ENCODE measurements around the gene SPRY1.

The SPRY1 gene

DNA sequence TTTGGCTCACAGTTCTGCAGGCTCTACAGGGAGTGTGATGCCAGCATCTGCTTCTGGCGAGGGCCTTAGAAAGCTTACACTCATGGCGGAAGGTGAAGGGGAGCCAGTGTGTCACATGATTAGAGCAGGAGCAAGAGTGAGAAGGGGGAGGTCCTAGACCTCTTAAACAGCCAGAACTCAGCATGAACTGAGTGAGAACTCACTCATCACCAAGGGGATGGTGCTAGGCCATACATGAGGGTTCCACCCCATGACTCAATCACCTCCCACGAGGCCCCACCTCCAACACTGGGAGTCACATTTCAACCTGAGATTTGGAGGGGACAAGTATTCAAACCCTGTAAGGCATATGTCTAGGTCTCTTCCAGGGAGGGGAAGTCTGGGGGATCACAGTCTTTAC, 33.4 kb downstream of the SPRY1 start:
- no peak overlapping the region for H3K9ac ChIP-seq (ENCODE audit: low read length)
- no peak overlapping the region for H4K5ac ChIP-seq (ENCODE audit: low read length)
- no peak overlapping the region for H3K4me2 ChIP-seq (ENCODE audit: low read length)
- no peak overlapping the region for H2AK5ac ChIP-seq (ENCODE audit: low read length)
- H3K56ac ChIP-seq (ENCODE audit: low read length) = no peak overlapping the region
- H2BK120ac ChIP-seq (ENCODE audit: low read depth, low read length) = no peak overlapping the region
- no peak overlapping the region for H2BK5ac ChIP-seq (ENCODE audit: low read length)
- no peaks in the 10 kb centered on the region for H3K27me3 ChIP-seq (ENCODE audit: insufficient read depth, low read length, poor library complexity)
- DNase-seq = no peak
- H3K27ac ChIP-seq (ENCODE audit: low read depth, low read length) = no peak overlapping the region
- no peaks in the 10 kb centered on the region for H3K79me1 ChIP-seq (ENCODE audit: low read length)
- no peak overlapping the region for H3K18ac ChIP-seq (ENCODE audit: low read length)
- H3K36me3 ChIP-seq (ENCODE audit: control insufficient read depth, insufficient read depth, low read length) = no peaks in the 10 kb centered on the region
- no peak overlapping the region for H2BK15ac ChIP-seq (replicated peaks; ENCODE audit: low read depth)
- no peak overlapping the region for H3K23ac ChIP-seq (ENCODE audit: low read length)
- no peak overlapping the region for H3K4ac ChIP-seq (ENCODE audit: low read depth, low read length)
- H3K4me1 ChIP-seq (ENCODE audit: control insufficient read depth, low read depth, low read length) = no peaks in the 10 kb centered on the region
- WGBS (ENCODE audit: extremely low coverage, insufficient coverage, low lambda C conversion rate) = no CpG with 5 or more reads among the region's 3 CpGs
- no peaks in the 10 kb centered on the region for H3K79me2 ChIP-seq (ENCODE audit: control insufficient read depth, insufficient read depth, low read length)
- no peak overlapping the region for H4K8ac ChIP-seq (ENCODE audit: low read depth, low read length)
- no peak overlapping the region for H3K4me3 ChIP-seq (ENCODE audit: low read length)

DNA sequence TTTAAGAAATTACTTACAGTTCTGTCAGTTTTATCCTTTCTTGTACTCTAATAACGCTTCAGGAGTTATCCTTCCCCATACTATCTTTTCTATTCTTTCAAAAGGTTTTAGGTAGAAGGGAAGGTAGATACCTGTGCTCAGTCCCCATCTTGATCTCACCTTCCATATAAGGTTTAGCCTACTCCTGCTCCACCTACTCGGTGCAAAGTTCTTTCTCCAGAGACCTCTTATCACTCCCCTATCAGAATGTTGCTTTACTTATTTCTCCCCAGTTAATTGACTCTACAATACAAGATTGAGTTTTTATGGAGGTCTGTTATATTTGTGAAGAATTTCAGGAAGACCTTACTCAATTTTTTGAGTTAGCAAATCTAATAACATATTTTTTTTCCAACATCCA, 33.9 kb downstream of the SPRY1 start:
- Histone ChIP-seq H3K27ac (ENCODE audit: low read depth, low read length) (no peak overlapping the region), H3K79me2 (ENCODE audit: control insufficient read depth, insufficient read depth, low read length) (no peaks in the 10 kb centered on the region), H2AK5ac (ENCODE audit: low read length) (no peak overlapping the region), H2BK15ac (replicated peaks; ENCODE audit: low read depth) (no peak overlapping the region), H3K56ac (ENCODE audit: low read length) (no peak overlapping the region), H2BK5ac (ENCODE audit: low read length) (no peak overlapping the region), H3K4me1 (ENCODE audit: control insufficient read depth, low read depth, low read length) (no peaks in the 10 kb centered on the region), H4K8ac (ENCODE audit: low read depth, low read length) (no peak overlapping the region), H4K5ac (ENCODE audit: low read length) (no peak overlapping the region), H3K9ac (ENCODE audit: low read length) (no peak overlapping the region), H3K27me3 (ENCODE audit: insufficient read depth, low read length, poor library complexity) (no peaks in the 10 kb centered on the region), H2BK120ac (ENCODE audit: low read depth, low read length) (no peak overlapping the region), H3K79me1 (ENCODE audit: low read length) (no peaks in the 10 kb centered on the region), H3K23ac (ENCODE audit: low read length) (no peak overlapping the region), H3K18ac (ENCODE audit: low read length) (no peak overlapping the region), H3K36me3 (ENCODE audit: control insufficient read depth, insufficient read depth, low read length) (no peaks in the 10 kb centered on the region), H3K4ac (ENCODE audit: low read depth, low read length) (no peak overlapping the region), H3K4me2 (ENCODE audit: low read length) (no peak overlapping the region), H3K4me3 (ENCODE audit: low read length) (no peak overlapping the region)
- no peak for DNase-seq
- no CpG with 5 or more reads among the region's 2 CpGs for WGBS (ENCODE audit: extremely low coverage, insufficient coverage, low lambda C conversion rate)

DNA sequence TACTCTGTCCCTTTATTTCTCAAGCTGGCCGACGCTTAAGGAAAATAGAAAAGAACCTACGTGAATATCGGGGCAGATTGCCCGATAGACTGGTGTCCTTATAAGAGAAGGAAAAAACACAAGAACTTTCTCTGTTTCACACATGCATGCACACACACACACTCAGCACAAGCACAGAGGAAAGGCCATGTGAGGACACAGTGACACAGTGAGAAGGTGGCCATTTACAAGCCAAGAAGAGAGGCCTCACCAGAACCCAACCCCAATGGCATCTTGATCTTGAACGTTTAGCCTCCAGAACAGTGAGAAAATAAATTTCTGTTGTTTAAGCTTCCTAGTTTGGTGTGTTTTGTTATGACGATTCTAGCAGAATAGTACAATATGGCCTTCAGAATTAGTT, 37.0 kb downstream of the SPRY1 start:
- Histone ChIP-seq H2BK120ac (ENCODE audit: low read depth, low read length) (no peak overlapping the region), H2BK15ac (replicated peaks; ENCODE audit: low read depth) (no peak overlapping the region), H3K36me3 (ENCODE audit: control insufficient read depth, insufficient read depth, low read length) (no peaks in the 10 kb centered on the region), H4K5ac (ENCODE audit: low read length) (no peak overlapping the region), H3K4me1 (ENCODE audit: control insufficient read depth, low read depth, low read length) (no peaks in the 10 kb centered on the region), H2AK5ac (ENCODE audit: low read length) (no peak overlapping the region), H3K79me2 (ENCODE audit: control insufficient read depth, insufficient read depth, low read length) (no peaks in the 10 kb centered on the region), H3K4ac (ENCODE audit: low read depth, low read length) (no peak overlapping the region), H4K8ac (ENCODE audit: low read depth, low read length) (no peak overlapping the region), H3K56ac (ENCODE audit: low read length) (no peak overlapping the region), H3K27me3 (ENCODE audit: insufficient read depth, low read length, poor library complexity) (no peaks in the 10 kb centered on the region), H2BK5ac (ENCODE audit: low read length) (no peak overlapping the region), H3K18ac (ENCODE audit: low read length) (no peak overlapping the region), H3K9ac (ENCODE audit: low read length) (no peak overlapping the region), H3K4me3 (ENCODE audit: low read length) (no peak overlapping the region), H3K4me2 (ENCODE audit: low read length) (no peak overlapping the region), H3K23ac (ENCODE audit: low read length) (no peak overlapping the region), H3K79me1 (ENCODE audit: low read length) (no peaks in the 10 kb centered on the region), H3K27ac (ENCODE audit: low read depth, low read length) (no peak overlapping the region)
- no peak for DNase-seq
- no CpG with 5 or more reads among the region's 7 CpGs for WGBS (ENCODE audit: extremely low coverage, insufficient coverage, low lambda C conversion rate)

DNA sequence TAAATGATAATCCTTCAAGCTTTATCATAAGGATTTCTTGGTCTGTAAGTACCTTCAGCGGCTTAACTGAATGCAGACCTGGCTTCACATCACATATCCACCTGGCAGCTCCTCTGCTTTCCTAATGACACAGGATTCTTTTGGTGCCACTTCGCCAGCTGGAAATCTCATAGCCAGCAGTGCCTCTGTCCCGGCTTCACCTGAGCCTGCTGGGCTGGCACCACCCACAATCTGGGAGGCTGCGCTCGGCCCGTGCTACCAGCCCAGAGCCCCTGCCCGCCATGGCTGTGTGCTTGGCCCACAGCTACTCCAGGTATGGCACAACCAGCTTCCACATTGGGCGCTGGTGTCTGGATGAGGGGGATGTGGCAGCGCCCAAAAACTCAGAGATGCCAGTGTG, 37.4 kb downstream of the SPRY1 start:
- no peak overlapping the region for H3K56ac ChIP-seq (ENCODE audit: low read length)
- H2BK120ac ChIP-seq (ENCODE audit: low read depth, low read length) = no peak overlapping the region
- DNase-seq = no peak
- H3K36me3 ChIP-seq (ENCODE audit: control insufficient read depth, insufficient read depth, low read length) = no peaks in the 10 kb centered on the region
- H3K4me3 ChIP-seq (ENCODE audit: low read length) = no peak overlapping the region
- H3K18ac ChIP-seq (ENCODE audit: low read length) = no peak overlapping the region
- no peaks in the 10 kb centered on the region for H3K4me1 ChIP-seq (ENCODE audit: control insufficient read depth, low read depth, low read length)
- no peak overlapping the region for H3K9ac ChIP-seq (ENCODE audit: low read length)
- no peak overlapping the region for H2BK5ac ChIP-seq (ENCODE audit: low read length)
- no peak overlapping the region for H3K4ac ChIP-seq (ENCODE audit: low read depth, low read length)
- no peak overlapping the region for H2BK15ac ChIP-seq (replicated peaks; ENCODE audit: low read depth)
- H3K79me2 ChIP-seq (ENCODE audit: control insufficient read depth, insufficient read depth, low read length) = no peaks in the 10 kb centered on the region
- H4K5ac ChIP-seq (ENCODE audit: low read length) = no peak overlapping the region
- no peak overlapping the region for H3K4me2 ChIP-seq (ENCODE audit: low read length)
- no peak overlapping the region for H3K23ac ChIP-seq (ENCODE audit: low read length)
- no CpG with 5 or more reads among the region's 9 CpGs for WGBS (ENCODE audit: extremely low coverage, insufficient coverage, low lambda C conversion rate)
- no peaks in the 10 kb centered on the region for H3K27me3 ChIP-seq (ENCODE audit: insufficient read depth, low read length, poor library complexity)
- no peak overlapping the region for H4K8ac ChIP-seq (ENCODE audit: low read depth, low read length)
- no peak overlapping the region for H3K27ac ChIP-seq (ENCODE audit: low read depth, low read length)
- H3K79me1 ChIP-seq (ENCODE audit: low read length) = no peaks in the 10 kb centered on the region
- no peak overlapping the region for H2AK5ac ChIP-seq (ENCODE audit: low read length)

DNA sequence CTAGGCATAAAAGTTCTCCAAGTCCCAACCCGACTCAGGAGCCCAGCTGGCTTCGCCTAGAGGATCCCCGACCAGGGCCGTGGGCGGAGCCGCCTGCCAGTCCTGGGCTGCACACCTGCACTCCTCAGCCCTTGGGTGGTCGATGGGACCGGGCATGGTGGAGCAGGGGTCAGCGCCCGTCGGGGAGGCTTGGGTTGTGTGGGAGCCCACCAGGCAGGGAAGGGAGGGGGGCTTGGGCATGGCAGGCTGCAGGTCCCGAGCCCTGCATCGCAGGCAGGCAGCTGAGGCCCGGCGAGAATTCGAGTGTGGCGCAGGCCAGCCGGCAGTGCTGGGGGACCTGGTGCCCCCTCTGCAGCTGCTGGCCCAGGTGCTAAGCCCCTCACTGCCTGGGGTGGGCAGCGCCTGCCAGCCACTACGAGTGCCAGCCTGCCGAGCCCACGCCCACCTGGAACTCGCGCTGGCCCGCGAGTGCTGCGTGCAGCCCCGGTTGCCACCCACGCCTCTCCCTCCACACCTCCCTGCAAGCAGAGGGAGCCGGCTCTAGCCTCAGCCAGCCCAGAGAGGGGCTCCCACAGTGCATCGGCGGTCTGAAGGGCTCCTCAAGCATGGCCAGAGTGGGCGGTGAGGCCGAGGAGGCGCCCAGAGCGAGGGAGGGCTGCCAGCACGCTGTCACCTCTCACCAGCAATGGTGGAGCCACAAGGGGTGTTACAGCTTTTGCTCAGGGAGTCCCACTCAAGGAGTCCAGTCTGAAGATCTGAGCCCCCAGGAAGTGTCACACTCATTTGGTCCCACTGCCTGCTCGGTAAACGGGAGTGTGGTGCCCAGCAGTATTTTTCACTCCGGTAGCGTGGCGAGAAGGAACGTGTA, 38.9 kb downstream of the SPRY1 start:
- Histone ChIP-seq H3K79me2 (ENCODE audit: control insufficient read depth, insufficient read depth, low read length) (no peaks in the 10 kb centered on the region), H3K4me1 (ENCODE audit: control insufficient read depth, low read depth, low read length) (no peaks in the 10 kb centered on the region), H3K56ac (ENCODE audit: low read length) (no peak overlapping the region), H2BK120ac (ENCODE audit: low read depth, low read length) (no peak overlapping the region), H3K4ac (ENCODE audit: low read depth, low read length) (no peak overlapping the region), H2BK5ac (ENCODE audit: low read length) (no peak overlapping the region), H4K8ac (ENCODE audit: low read depth, low read length) (no peak overlapping the region), H3K79me1 (ENCODE audit: low read length) (no peaks in the 10 kb centered on the region), H3K18ac (ENCODE audit: low read length) (no peak overlapping the region), H3K36me3 (ENCODE audit: control insufficient read depth, insufficient read depth, low read length) (no peaks in the 10 kb centered on the region), H3K27ac (ENCODE audit: low read depth, low read length) (no peak overlapping the region), H4K5ac (ENCODE audit: low read length) (no peak overlapping the region), H3K4me2 (ENCODE audit: low read length) (no peak overlapping the region), H3K9ac (ENCODE audit: low read length) (no peak overlapping the region), H3K27me3 (ENCODE audit: insufficient read depth, low read length, poor library complexity) (no peaks in the 10 kb centered on the region), H3K4me3 (ENCODE audit: low read length) (no peak overlapping the region), H2AK5ac (ENCODE audit: low read length) (no peak overlapping the region), H2BK15ac (replicated peaks; ENCODE audit: low read depth) (no peak overlapping the region), H3K23ac (ENCODE audit: low read length) (no peak overlapping the region)
- no CpG with 5 or more reads among the region's 43 CpGs for WGBS (ENCODE audit: extremely low coverage, insufficient coverage, low lambda C conversion rate)
- no peak for DNase-seq

DNA sequence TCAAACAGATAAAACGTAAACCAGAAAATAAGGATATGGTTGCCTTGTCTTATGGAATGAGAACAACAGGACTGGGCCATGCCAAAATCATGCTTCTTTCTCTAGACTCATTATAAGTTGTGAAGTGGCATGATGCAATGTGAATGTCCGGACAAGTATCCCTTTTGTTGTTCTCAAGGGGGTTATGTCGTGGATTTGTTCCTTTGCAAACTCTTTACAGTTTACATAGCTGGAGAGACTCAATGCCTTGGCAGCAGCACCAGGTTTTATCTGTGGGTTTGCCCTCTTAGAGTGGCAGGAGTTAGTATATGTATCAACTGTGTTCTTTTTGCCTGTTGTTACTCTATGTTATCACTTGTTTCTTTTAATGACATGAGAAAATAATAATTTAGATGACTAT, 41.4 kb downstream of the SPRY1 start:
- no peaks in the 10 kb centered on the region for H3K36me3 ChIP-seq (ENCODE audit: control insufficient read depth, insufficient read depth, low read length)
- no peaks in the 10 kb centered on the region for H3K79me1 ChIP-seq (ENCODE audit: low read length)
- H4K5ac ChIP-seq (ENCODE audit: low read length) = no peak overlapping the region
- H3K4me3 ChIP-seq (ENCODE audit: low read length) = no peak overlapping the region
- no peak overlapping the region for H3K23ac ChIP-seq (ENCODE audit: low read length)
- H3K27me3 ChIP-seq (ENCODE audit: insufficient read depth, low read length, poor library complexity) = no peaks in the 10 kb centered on the region
- H2BK120ac ChIP-seq (ENCODE audit: low read depth, low read length) = no peak overlapping the region
- no peak for DNase-seq
- H2BK15ac ChIP-seq (replicated peaks; ENCODE audit: low read depth) = no peak overlapping the region
- no peak overlapping the region for H3K56ac ChIP-seq (ENCODE audit: low read length)
- no peak overlapping the region for H3K18ac ChIP-seq (ENCODE audit: low read length)
- H3K27ac ChIP-seq (ENCODE audit: low read depth, low read length) = no peak overlapping the region
- H3K9ac ChIP-seq (ENCODE audit: low read length) = no peak overlapping the region
- H3K4me1 ChIP-seq (ENCODE audit: control insufficient read depth, low read depth, low read length) = no peaks in the 10 kb centered on the region
- no peak overlapping the region for H2BK5ac ChIP-seq (ENCODE audit: low read length)
- no peaks in the 10 kb centered on the region for H3K79me2 ChIP-seq (ENCODE audit: control insufficient read depth, insufficient read depth, low read length)
- H3K4me2 ChIP-seq (ENCODE audit: low read length) = no peak overlapping the region
- no peak overlapping the region for H3K4ac ChIP-seq (ENCODE audit: low read depth, low read length)
- no CpG with 5 or more reads among the region's 3 CpGs for whole genome bisulfite sequencing (ENCODE audit: extremely low coverage, insufficient coverage, low lambda C conversion rate)
- H4K8ac ChIP-seq (ENCODE audit: low read depth, low read length) = no peak overlapping the region
- no peak overlapping the region for H2AK5ac ChIP-seq (ENCODE audit: low read length)

All from mesendoderm (in vitro differentiated cells).